ENCODE results near the gene SUN2. TPM values are rescaled to one million over a fixed set of nuclear protein-coding genes. Genes with fewer than 3 reads are reported as not detected.

SUN2 gene
- total RNA-seq, 1 experiment from 2014 or later: 45.1 TPM

DNA sequence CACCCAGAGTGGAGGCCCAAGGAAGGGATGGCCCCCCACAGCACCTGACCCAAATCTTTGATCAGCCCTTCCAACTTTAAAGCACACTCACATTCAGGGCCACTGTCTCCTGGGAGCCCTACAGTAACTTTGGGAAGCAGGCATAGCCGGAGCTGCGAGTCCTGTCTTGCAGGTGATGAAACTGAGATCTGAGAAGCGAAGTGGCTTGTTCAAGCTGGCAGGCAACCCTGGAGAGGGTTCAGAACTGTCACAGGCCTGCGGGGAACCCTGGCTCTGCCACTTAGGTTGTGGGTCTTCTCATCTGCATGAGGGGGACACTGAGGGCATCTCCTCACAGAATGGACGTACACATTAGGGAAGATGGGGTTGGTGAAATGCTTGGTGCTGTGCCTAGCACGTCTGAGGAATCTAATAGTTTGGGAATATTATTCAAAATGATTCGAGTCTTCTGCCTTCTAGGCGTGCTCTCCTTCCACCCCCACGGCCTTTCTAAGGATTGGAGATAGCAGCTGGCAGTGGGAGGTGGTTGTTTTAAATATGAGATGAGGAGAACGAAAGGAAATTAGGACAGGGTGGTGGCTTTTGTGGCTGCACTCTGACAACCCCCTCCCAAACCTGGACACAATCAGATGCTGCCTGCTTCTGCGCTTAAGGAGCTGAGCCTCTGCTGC is 18.8 kb upstream of the SUN2 start:
- in situ Hi-C loops (cut with HindIII; ENCODE audit: low pct_unique_long_range_greater_than_20kb, low sequenced_read_pairs) (no loop called here), intact Hi-C loops (cut with micrococcal nuclease; ENCODE audit: unreplicated experiment) (no loop called here)
- no peaks in the 10 kb centered on the region for H3K27me3 ChIP-seq (ENCODE audit: control insufficient read depth, insufficient read depth, low read length)
- TF ChIP-seq SIN3A (IDR thresholded peaks at IDR 0.05; ENCODE audit: borderline replicate concordance, insufficient read depth, low read depth, low read length) (no peak), POLR2AphosphoS5 (IDR thresholded peaks at IDR 0.05; ENCODE audit: low read depth, low read length) (no peak), TCF7L2 (IDR thresholded peaks at IDR 0.05; ENCODE audit: low read depth, low read length) (no peak)
- TF ChIP-seq, protein P1, sequence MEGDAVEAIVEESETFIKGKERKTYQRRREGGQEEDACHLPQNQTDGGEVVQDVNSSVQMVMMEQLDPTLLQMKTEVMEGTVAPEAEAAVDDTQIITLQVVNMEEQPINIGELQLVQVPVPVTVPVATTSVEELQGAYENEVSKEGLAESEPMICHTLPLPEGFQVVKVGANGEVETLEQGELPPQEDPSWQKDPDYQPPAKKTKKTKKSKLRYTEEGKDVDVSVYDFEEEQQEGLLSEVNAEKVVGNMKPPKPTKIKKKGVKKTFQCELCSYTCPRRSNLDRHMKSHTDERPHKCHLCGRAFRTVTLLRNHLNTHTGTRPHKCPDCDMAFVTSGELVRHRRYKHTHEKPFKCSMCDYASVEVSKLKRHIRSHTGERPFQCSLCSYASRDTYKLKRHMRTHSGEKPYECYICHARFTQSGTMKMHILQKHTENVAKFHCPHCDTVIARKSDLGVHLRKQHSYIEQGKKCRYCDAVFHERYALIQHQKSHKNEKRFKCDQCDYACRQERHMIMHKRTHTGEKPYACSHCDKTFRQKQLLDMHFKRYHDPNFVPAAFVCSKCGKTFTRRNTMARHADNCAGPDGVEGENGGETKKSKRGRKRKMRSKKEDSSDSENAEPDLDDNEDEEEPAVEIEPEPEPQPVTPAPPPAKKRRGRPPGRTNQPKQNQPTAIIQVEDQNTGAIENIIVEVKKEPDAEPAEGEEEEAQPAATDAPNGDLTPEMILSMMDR (IDR thresholded peaks at IDR 0.05): no peak
- TF ChIP-seq, protein P2, sequence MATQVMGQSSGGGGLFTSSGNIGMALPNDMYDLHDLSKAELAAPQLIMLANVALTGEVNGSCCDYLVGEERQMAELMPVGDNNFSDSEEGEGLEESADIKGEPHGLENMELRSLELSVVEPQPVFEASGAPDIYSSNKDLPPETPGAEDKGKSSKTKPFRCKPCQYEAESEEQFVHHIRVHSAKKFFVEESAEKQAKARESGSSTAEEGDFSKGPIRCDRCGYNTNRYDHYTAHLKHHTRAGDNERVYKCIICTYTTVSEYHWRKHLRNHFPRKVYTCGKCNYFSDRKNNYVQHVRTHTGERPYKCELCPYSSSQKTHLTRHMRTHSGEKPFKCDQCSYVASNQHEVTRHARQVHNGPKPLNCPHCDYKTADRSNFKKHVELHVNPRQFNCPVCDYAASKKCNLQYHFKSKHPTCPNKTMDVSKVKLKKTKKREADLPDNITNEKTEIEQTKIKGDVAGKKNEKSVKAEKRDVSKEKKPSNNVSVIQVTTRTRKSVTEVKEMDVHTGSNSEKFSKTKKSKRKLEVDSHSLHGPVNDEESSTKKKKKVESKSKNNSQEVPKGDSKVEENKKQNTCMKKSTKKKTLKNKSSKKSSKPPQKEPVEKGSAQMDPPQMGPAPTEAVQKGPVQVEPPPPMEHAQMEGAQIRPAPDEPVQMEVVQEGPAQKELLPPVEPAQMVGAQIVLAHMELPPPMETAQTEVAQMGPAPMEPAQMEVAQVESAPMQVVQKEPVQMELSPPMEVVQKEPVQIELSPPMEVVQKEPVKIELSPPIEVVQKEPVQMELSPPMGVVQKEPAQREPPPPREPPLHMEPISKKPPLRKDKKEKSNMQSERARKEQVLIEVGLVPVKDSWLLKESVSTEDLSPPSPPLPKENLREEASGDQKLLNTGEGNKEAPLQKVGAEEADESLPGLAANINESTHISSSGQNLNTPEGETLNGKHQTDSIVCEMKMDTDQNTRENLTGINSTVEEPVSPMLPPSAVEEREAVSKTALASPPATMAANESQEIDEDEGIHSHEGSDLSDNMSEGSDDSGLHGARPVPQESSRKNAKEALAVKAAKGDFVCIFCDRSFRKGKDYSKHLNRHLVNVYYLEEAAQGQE (IDR thresholded peaks at IDR 0.05; ENCODE audit: insufficient read depth in 1 of 2, low read depth in 2 of 2, low read length in 1 of 2): no peak
- H3K4me3 ChIP-seq (ENCODE audit: low read depth in 2 of 2, low read length in 2 of 2): no peak overlapping the region
- ATAC-seq: no peak
- no peak for DNase-seq (ENCODE audit: low read depth, low spot score)
- ChIA-PET CTCF (no interaction called here), POLR2A (no interaction called here)
- BruUV-seq (replicated peaks): no TSS peak
- no peak overlapping the region for H3K27ac ChIP-seq (ENCODE audit: low read length)
- no peaks in the 10 kb centered on the region for H3K36me3 ChIP-seq (ENCODE audit: control insufficient read depth, insufficient read depth, low read length)
- no peaks in the 10 kb centered on the region for H3K9me3 ChIP-seq (ENCODE audit: control insufficient read depth, insufficient read depth, low read depth, low read length)
- no peaks in the 10 kb centered on the region for H3K4me1 ChIP-seq (ENCODE audit: control insufficient read depth, insufficient read depth, low read length)

DNA sequence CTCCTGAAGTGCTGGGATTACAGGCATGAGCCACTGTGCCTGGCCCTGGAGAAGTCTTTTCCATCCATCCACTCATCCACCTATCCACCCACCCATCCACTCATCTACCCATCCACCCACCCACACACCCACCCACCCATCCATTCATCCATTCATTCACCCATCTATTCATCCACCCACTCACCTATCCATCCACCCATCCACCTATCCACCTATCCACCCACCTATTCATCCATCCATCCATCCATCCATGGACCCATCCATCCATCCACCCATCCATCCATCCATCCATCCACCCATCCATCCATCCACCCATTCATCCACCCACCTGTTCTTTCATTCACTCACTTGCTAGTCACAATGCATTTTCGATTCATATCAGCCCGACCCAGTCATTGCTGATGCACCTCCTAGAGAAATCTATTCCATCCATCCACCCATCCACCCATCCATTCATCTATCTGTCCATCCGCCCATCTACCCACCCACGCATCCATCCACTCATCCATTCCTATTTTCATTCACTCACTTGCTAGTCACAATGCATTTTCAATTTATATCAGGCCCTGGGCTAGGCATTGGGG is 17.7 kb upstream of the SUN2 start:
- CTCF ChIA-PET: no interaction called here
- H3K36me3 ChIP-seq (ENCODE audit: control insufficient read depth, insufficient read depth, low read length): no peaks in the 10 kb centered on the region
- H3K9me3 ChIP-seq (ENCODE audit: control insufficient read depth, insufficient read depth, low read depth, low read length): no peaks in the 10 kb centered on the region
- ATAC-seq: no peak
- no peaks in the 10 kb centered on the region for H3K27me3 ChIP-seq (ENCODE audit: control insufficient read depth, insufficient read depth, low read length)
- POLR2A ChIA-PET: no interaction called here
- intact Hi-C loops (cut with micrococcal nuclease; ENCODE audit: unreplicated experiment): no loop called here
- H3K4me1 ChIP-seq (ENCODE audit: control insufficient read depth, insufficient read depth, low read length): no peaks in the 10 kb centered on the region
- no peak for DNase-seq (ENCODE audit: low read depth, low spot score)
- no peak overlapping the region for H3K4me3 ChIP-seq (ENCODE audit: low read depth in 2 of 2, low read length in 2 of 2)
- TF ChIP-seq TCF7L2 (IDR thresholded peaks at IDR 0.05; ENCODE audit: low read depth, low read length) (no peak), SIN3A (IDR thresholded peaks at IDR 0.05; ENCODE audit: borderline replicate concordance, insufficient read depth, low read depth, low read length) (no peak), POLR2AphosphoS5 (IDR thresholded peaks at IDR 0.05; ENCODE audit: low read depth, low read length) (no peak)
- TF ChIP-seq, protein P2 (IDR thresholded peaks at IDR 0.05; ENCODE audit: insufficient read depth in 1 of 2, low read depth in 2 of 2, low read length in 1 of 2): no peak
- TF ChIP-seq, protein P1 (IDR thresholded peaks at IDR 0.05): no peak
- no TSS peak for BruUV-seq (replicated peaks)
- H3K27ac ChIP-seq (ENCODE audit: low read length): no peak overlapping the region
- in situ Hi-C loops (cut with HindIII; ENCODE audit: low pct_unique_long_range_greater_than_20kb, low sequenced_read_pairs): no loop called here
